ENCODE results near the gene SUPV3L1. TPM values are rescaled to one million over a fixed set of nuclear protein-coding genes. Genes with fewer than 3 reads are reported as not detected.
"Not testable (repeated sequence)": the region's sequence is repeated elsewhere in the genome, so short reads cannot be mapped to it uniquely, and the experiment has no call there.

Gene SUPV3L1
- polyA plus RNA-seq, 2 donors = 23.6 to 40.1 TPM

DNA sequence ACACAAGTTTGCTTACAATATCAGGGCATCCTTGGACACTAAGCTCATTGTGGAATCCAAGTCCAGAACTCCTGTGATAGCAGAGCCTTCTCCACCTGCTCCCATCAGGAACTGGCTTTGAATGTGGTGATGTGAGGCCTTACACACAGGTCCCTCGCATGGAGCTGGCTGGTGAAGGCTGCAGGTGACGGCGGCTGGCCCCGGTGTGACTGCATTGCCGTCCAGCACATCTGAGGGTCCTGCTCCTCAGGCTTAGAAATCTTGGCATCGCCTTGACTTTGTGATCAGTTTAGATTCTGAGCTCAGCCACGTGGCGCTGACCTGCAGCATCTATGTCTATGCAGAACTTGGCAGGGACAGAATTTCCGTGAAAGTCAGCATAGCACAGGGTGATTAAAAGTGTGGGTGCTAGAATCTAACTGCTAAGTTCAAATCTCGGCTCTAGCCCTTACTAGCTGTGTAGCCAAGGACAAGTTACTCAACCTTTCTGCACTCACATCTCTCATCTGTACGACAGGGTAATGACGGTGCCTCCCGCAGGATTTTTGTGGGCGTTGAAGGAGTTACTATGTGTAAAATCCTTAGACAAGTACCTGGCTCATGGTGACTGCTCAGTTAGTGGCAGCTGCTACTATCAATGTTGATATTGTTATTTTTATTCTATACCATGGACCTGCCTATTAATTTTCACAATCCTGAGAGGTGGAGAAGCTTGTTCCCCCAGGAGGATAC is 66.7 kb downstream of the SUPV3L1 start:
- no peaks in the 10 kb centered on the region for H3K36me3 ChIP-seq (ENCODE audit: control insufficient read depth in 2 of 2, insufficient read depth in 2 of 2, low read length in 1 of 2)

GRCh38 chr10:69247313-69247710 is 67.3 kb downstream of the SUPV3L1 start:
- H3K4me1 ChIP-seq (ENCODE audit: control insufficient read depth in 2 of 2, insufficient read depth in 2 of 2, low read length in 1 of 2) = no peaks in the 10 kb centered on the region
- 93 to 95% methylated on average over 13 of the region's 13 CpGs for WGBS, 2 donors
- no peaks in the 10 kb centered on the region for H3K27me3 ChIP-seq (ENCODE audit: control insufficient read depth in 1 of 2, insufficient read depth in 2 of 2, low read length in 2 of 2)
- no peaks in the 10 kb centered on the region for H3K36me3 ChIP-seq (ENCODE audit: control insufficient read depth in 2 of 2, insufficient read depth in 2 of 2, low read length in 1 of 2)
- no peak overlapping the region for H3K4me3 ChIP-seq (ENCODE audit: low read depth in 1 of 2, low read length in 2 of 2)
- H3K9me3 ChIP-seq (ENCODE audit: control insufficient read depth in 2 of 2, insufficient read depth in 1 of 2, low read depth in 1 of 2, low read length in 1 of 2) = no peaks in the 10 kb centered on the region
- H3K27ac ChIP-seq (ENCODE audit: low read depth in 2 of 2, low read length in 1 of 2) = no peak overlapping the region

More for the DNA sequence above, 66.7 kb downstream of the SUPV3L1 start:
- Histone ChIP-seq H3K4me3 (ENCODE audit: low read depth in 1 of 2, low read length in 2 of 2) (no peak overlapping the region), H3K9me3 (ENCODE audit: control insufficient read depth in 2 of 2, insufficient read depth in 1 of 2, low read depth in 1 of 2, low read length in 1 of 2) (no peaks in the 10 kb centered on the region), H3K27ac (ENCODE audit: low read depth in 2 of 2, low read length in 1 of 2) (no peak overlapping the region), H3K27me3 (ENCODE audit: control insufficient read depth in 1 of 2, insufficient read depth in 2 of 2, low read length in 2 of 2) (no peaks in the 10 kb centered on the region), H3K4me1 (ENCODE audit: control insufficient read depth in 2 of 2, insufficient read depth in 2 of 2, low read length in 1 of 2) (peaks cover 0 to under 1% of the 10 kb centered on the region in 2 donors)
- WGBS, 2 donors = 81 to 83% methylated on average over 14 of the region's 14 CpGs

DNA sequence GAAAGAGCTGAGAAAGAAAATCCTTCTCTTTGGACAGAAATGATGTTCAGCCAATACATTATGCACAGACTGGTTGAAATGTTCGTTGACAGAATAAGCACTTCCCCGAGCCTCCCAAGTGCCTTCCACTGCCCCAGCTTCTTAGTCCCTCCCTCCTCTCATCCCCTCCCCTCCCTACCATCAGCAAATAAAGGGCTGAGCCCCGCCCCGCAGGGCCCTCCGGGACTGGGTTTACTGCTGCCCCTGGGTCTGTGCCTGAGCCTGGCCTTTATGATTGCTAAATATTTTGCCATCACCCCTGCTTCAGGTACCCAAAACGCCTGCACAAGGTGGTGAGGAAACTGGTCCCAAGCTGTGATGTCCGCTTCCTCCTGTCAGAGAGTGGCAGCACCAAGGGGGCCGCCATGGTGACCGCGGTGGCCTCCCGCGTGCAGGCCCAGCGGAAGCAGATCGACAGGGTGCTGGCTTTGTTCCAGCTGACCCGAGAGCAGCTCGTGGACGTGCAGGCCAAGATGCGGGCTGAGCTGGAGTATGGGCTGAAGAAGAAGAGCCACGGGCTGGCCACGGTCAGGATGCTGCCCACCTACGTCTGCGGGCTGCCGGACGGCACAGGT is 68.2 kb downstream of the SUPV3L1 start:
- 85% methylated on average over 24 of the region's 24 CpGs for WGBS, 2 donors
- Histone ChIP-seq H3K27ac (ENCODE audit: low read depth in 2 of 2, low read length in 1 of 2) (no peak overlapping the region), H3K4me3 (ENCODE audit: low read depth in 1 of 2, low read length in 2 of 2) (no peak overlapping the region), H3K9me3 (ENCODE audit: control insufficient read depth in 2 of 2, insufficient read depth in 1 of 2, low read depth in 1 of 2, low read length in 1 of 2) (no peaks in the 10 kb centered on the region), H3K27me3 (ENCODE audit: control insufficient read depth in 1 of 2, insufficient read depth in 2 of 2, low read length in 2 of 2) (no peaks in the 10 kb centered on the region), H3K4me1 (ENCODE audit: control insufficient read depth in 2 of 2, insufficient read depth in 2 of 2, low read length in 1 of 2) (no peaks in the 10 kb centered on the region), H3K36me3 (ENCODE audit: control insufficient read depth in 2 of 2, insufficient read depth in 2 of 2, low read length in 1 of 2) (no peaks in the 10 kb centered on the region)

GRCh38 chr10:69250041-69250440 is 70.0 kb downstream of the SUPV3L1 start:
- H3K4me3 ChIP-seq (ENCODE audit: low read depth in 1 of 2, low read length in 2 of 2) = no peak overlapping the region
- no peaks in the 10 kb centered on the region for H3K9me3 ChIP-seq (ENCODE audit: control insufficient read depth in 2 of 2, insufficient read depth in 1 of 2, low read depth in 1 of 2, low read length in 1 of 2)
- H3K27me3 ChIP-seq (ENCODE audit: control insufficient read depth in 1 of 2, insufficient read depth in 2 of 2, low read length in 2 of 2) = no peaks in the 10 kb centered on the region
- no peak overlapping the region for H3K27ac ChIP-seq (ENCODE audit: low read depth in 2 of 2, low read length in 1 of 2)
- H3K36me3 ChIP-seq (ENCODE audit: control insufficient read depth in 2 of 2, insufficient read depth in 2 of 2, low read length in 1 of 2) = no peaks in the 10 kb centered on the region
- 94 to 95% methylated on average over 14 of the region's 14 CpGs for WGBS, 2 donors
- H3K4me1 ChIP-seq (ENCODE audit: control insufficient read depth in 2 of 2, insufficient read depth in 2 of 2, low read length in 1 of 2) = no peaks in the 10 kb centered on the region

DNA sequence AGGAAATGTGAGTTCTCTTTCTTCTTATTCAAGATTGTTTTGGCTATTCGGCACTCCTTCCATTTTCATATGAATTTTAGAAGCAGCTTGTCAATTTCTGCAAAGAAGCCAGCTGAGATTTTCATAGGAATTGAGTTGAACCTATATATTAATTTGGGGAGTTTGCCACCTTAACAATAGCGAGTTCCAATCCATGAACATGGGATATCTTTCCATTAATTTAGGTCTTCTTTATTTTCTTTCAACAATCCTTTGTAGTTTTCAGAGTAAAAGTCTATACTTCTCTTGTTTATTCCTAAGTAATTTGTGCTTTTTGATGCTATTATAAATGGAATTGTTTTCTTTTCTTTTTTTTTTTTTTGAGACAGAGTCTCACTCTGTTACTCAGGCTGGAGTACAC is 71.4 kb downstream of the SUPV3L1 start:
- not testable (repeated sequence) for H3K9me3 ChIP-seq (ENCODE audit: control insufficient read depth in 2 of 2, insufficient read depth in 1 of 2, low read depth in 1 of 2, low read length in 1 of 2); H3K4me1 ChIP-seq (ENCODE audit: control insufficient read depth in 2 of 2, insufficient read depth in 2 of 2, low read length in 1 of 2); H3K27me3 ChIP-seq (ENCODE audit: control insufficient read depth in 1 of 2, insufficient read depth in 2 of 2, low read length in 2 of 2); H3K27ac ChIP-seq (ENCODE audit: low read depth in 2 of 2, low read length in 1 of 2); H3K36me3 ChIP-seq (ENCODE audit: control insufficient read depth in 2 of 2, insufficient read depth in 2 of 2, low read length in 1 of 2); H3K4me3 ChIP-seq (ENCODE audit: low read depth in 1 of 2, low read length in 2 of 2)
- 87 to 93% methylated on average over 2 of the region's 2 CpGs for WGBS, 2 donors

- Histone ChIP-seq H3K4me3 (ENCODE audit: low read depth in 1 of 2, low read length in 2 of 2) (no peak overlapping the region), H3K9me3 (ENCODE audit: control insufficient read depth in 2 of 2, insufficient read depth in 1 of 2, low read depth in 1 of 2, low read length in 1 of 2) (no peaks in the 10 kb centered on the region), H3K4me1 (ENCODE audit: control insufficient read depth in 2 of 2, insufficient read depth in 2 of 2, low read length in 1 of 2) (peaks cover 0 to 2% of the 10 kb centered on the region in 2 donors), H3K27ac (ENCODE audit: low read depth in 2 of 2, low read length in 1 of 2) (no peak overlapping the region), H3K36me3 (ENCODE audit: control insufficient read depth in 2 of 2, insufficient read depth in 2 of 2, low read length in 1 of 2) (no peaks in the 10 kb centered on the region), H3K27me3 (ENCODE audit: control insufficient read depth in 1 of 2, insufficient read depth in 2 of 2, low read length in 2 of 2) (no peaks in the 10 kb centered on the region)
- 77 to 88% methylated on average over 3 of the region's 3 CpGs for WGBS, 2 donors
Measured at GRCh38 chr10:69253171-69253570, 73.1 kb downstream of the SUPV3L1 start.

DNA sequence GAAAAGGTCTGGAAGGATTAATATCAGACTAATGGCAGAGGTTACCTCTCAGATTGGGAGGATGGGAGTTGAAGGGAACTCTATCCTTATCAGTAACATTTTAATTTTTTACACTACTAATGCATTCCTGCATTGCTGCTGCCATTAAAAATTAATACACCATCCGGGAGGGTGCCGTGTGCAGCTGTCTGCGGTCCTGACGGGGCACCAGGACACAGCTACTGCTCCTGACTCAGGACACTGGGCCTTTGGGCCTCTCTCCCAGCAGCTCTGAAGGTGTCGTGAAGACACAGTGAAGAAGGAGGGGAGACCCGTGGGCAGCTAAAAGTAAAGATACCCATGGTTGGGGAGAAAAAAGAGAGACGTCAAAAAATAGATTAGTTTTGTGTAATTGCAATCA is 74.8 kb downstream of the SUPV3L1 start:
- no peaks in the 10 kb centered on the region for H3K36me3 ChIP-seq (ENCODE audit: control insufficient read depth in 2 of 2, insufficient read depth in 2 of 2, low read length in 1 of 2)
- H3K27ac ChIP-seq (ENCODE audit: low read depth in 2 of 2, low read length in 1 of 2) = no peak overlapping the region
- peaks cover 0 to 2% of the 10 kb centered on the region in 2 donors for H3K4me1 ChIP-seq (ENCODE audit: control insufficient read depth in 2 of 2, insufficient read depth in 2 of 2, low read length in 1 of 2)
- H3K4me3 ChIP-seq (ENCODE audit: low read depth in 1 of 2, low read length in 2 of 2) = no peak overlapping the region
- no peaks in the 10 kb centered on the region for H3K27me3 ChIP-seq (ENCODE audit: control insufficient read depth in 1 of 2, insufficient read depth in 2 of 2, low read length in 2 of 2)
- no peaks in the 10 kb centered on the region for H3K9me3 ChIP-seq (ENCODE audit: control insufficient read depth in 2 of 2, insufficient read depth in 1 of 2, low read depth in 1 of 2, low read length in 1 of 2)
- 68 to 78% methylated on average over 7 of the region's 7 CpGs for WGBS, 2 donors

Other genes starting within 250 kb of the SUPV3L1 start
- 10 to 100 TPM; 12.3 to 36.3 TPM for gene DDX21, start 224.1 kb upstream of the SUPV3L1 start, polyA plus RNA-seq
- 10 to 100 TPM in 1 of 2 donors, 1 to 10 TPM in 1; 7.1 to 10.3 TPM for gene KIFBP, start 191.4 kb upstream of the SUPV3L1 start, polyA plus RNA-seq
- gene SRGN, start 92.1 kb upstream of the SUPV3L1 start, polyA plus RNA-seq = 10 to 100 TPM in 1 of 2 donors, 1 to 10 TPM in 1; 7.3 to 14.9 TPM
- gene VPS26A, start 56.1 kb upstream of the SUPV3L1 start, polyA plus RNA-seq = 10 to 100 TPM; 25.5 to 33.1 TPM
- under 1 TPM; 0.12 TPM for gene HKDC1, start 40.1 kb downstream of the SUPV3L1 start, polyA plus RNA-seq
- gene HK1, start 98.3 kb downstream of the SUPV3L1 start, polyA plus RNA-seq = 100 to 1,000 TPM in 1 of 2 donors, 10 to 100 TPM in 1; 52.1 to 105 TPM
- gene TACR2, start 236.7 kb downstream of the SUPV3L1 start, polyA plus RNA-seq = 1 to 10 TPM; 5.8 to 9.6 TPM

Data from esophagus (tissue), 2 donors.